Left colon (tissue), 2 donors: Measurements from ENCODE around the gene NAV2. TPM values are rescaled to one million over a fixed set of nuclear protein-coding genes. Genes with fewer than 3 reads are reported as not detected.

Source experiments
- ATAC-seq: fragments of 200-7000 bp; cut with Tn5 transposase; one replicate; pipeline ENCODE4 v1.9.1; 2020; ENCODE audit warnings: mild to moderate bottlenecking, moderate library complexity
- DNase-seq, 2 donors: peaks; one replicate each; pipeline ENCODE4 v3.0.0-alpha.2; 2020
- intact Hi-C, 2 donors: fragments of 100-400 bp; cut with DNase I in 1 of 2; cut with micrococcal nuclease in 1 of 2; formaldehyde crosslinking; loops; one replicate each; pipeline versions ENCODE4 v1.11.2 to v1.14.0; 2022; cut with DNase I, micrococcal nuclease
- total RNA-seq, 2 donors: library from RNA; stranded (reverse); fragmentation: NEBNext Ultra II Directional; extraction: Animal tissue kit (Norgen Biotek cat#: 25700); gene quantifications; one replicate each; pipeline ENCODE4 v1.2.1, GENCODE V29; 2021
- donor health status: DM: no; HTN: no; CAD: no.
- donor health status: DM: yes; HTN: yes; CAD: no.

NAV2 gene
- total RNA-seq, 2 donors from 2014 or later: 16.1 to 21.7 TPM

DNA sequence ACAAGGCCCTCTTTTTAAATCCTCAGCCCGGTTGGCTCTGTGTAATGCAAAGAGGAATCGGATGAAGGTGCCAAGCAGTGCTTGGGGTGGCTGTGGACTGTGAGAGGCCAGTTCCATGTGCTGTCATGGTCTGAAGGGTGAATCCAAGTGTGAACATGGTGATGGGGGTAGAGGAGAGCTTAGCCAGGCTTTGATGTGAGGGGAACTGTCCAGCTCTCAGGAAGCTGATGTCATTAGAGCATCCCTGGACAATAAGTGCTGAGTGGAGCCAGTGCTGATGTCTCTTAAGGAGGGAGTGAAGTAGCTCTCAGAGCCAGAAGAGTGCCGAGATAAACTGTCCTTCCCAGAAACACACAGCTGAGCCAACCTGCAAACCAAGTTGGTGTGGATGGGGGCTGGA lies 53.6 kb downstream of the NAV2 start:
- ATAC-seq (no peak), DNase-seq (no peak)
- intact Hi-C loops: no loop called here

GRCh38 chr11:19766810-19767209 lies 54.2 kb downstream of the NAV2 start:
- peak in 1 of 2 donors; percentile 45 for DNase-seq
- no peak for ATAC-seq
- intact Hi-C loops: no loop called here

- no peak for DNase-seq
- ATAC-seq: no peak
- intact Hi-C loops: no loop called here
Observed at GRCh38 chr11:19767627-19768151, 55.1 kb downstream of the NAV2 start.

GRCh38 chr11:19768197-19768596 lies 55.6 kb downstream of the NAV2 start:
- no peak for ATAC-seq
- intact Hi-C loops: no loop called here
- DNase-seq: no peak

DNA sequence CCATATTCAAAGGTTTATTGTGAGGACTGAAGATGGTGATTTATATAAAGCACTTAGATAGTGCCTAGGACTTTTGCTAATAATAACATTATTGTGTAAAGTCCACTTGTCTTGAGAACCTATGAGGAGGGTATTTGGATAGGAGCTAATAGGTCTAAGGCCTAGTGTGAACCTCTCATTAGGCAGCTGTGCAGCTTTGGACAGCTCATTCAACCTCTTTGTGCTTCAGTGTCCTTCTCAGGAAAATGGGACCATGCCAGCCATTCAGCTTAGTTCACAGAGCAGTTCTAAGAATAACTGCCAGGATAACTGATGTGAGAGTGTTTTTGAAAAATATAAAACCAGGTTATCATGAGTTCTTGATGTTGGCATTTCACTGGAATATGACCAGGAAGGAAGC lies 56.2 kb downstream of the NAV2 start:
- intact Hi-C loops: no loop called here
- ATAC-seq: no peak

GRCh38 chr11:19769820-19770219 lies 57.2 kb downstream of the NAV2 start:
- no peak for ATAC-seq

More for the DNA sequence above, 56.2 kb downstream of the NAV2 start:
- DNase-seq: no peak

GRCh38 chr11:19770277-19770676 lies 57.6 kb downstream of the NAV2 start:
- no peak for DNase-seq
- ATAC-seq: no peak
- intact Hi-C loops: no loop called here

More at GRCh38 chr11:19769820-19770219, 57.2 kb downstream of the NAV2 start:
- intact Hi-C loops: no loop called here
- DNase-seq: no peak

- ATAC-seq (no peak), DNase-seq (no peak)
- intact Hi-C loops: no loop called here
Observed at GRCh38 chr11:19771463-19771862, 58.8 kb downstream of the NAV2 start.

GRCh38 chr11:19772480-19772879 lies 59.8 kb downstream of the NAV2 start:
- DNase-seq: no peak
- intact Hi-C loops: no loop called here
- ATAC-seq: no peak

DNA sequence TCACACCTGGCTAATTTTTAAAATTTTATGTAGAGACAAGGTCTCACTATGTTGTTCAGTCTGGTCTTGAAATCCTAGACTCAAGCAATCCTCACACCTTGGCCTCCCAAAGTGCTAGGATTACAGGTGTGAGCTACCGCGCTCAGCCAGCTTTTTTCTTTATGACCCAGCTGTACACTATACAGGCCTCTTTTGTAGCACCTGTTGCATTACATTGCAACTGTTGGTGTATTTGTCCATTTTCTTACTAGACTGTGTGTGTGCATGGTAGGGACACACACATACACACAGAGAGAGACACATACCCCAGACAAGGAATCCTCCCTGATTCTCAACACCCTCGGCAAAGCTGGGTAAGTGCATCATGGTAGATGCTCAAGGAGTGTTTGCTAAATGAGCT lies 61.7 kb downstream of the NAV2 start:
- ATAC-seq: no peak
- intact Hi-C loops: no loop called here
- no peak for DNase-seq

- DNase-seq (no peak), ATAC-seq (no peak)
- intact Hi-C loops: no loop called here
Observed at GRCh38 chr11:19774817-19775580, 62.4 kb downstream of the NAV2 start.

DNA sequence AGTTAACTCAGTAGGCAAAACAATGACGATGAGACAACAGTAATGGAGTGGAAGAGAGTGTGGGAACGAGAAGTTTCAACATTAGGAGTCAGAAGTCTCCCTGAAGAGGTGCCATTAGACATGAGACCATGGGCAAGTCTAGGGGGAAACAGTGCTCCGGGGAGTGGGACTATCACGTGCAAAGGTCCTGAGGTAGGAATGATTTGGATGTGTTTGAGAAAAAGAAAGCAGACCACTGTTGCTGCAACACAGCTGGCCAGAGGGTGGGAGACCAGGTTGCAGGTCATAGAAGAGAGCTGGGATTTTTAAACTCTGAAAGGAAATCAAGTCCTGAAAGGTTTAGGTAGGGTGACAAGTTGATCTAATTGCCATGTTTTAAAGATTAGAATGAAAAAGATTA lies 63.0 kb downstream of the NAV2 start:
- no peak for DNase-seq
- ATAC-seq: no peak
- intact Hi-C loops: no loop called here

- DNase-seq: peak; percentile 44 to 60
- intact Hi-C loops: no loop called here
- peak; percentile 75 for ATAC-seq
Observed at GRCh38 chr11:19777039-19777376, 64.4 kb downstream of the NAV2 start.

DNA sequence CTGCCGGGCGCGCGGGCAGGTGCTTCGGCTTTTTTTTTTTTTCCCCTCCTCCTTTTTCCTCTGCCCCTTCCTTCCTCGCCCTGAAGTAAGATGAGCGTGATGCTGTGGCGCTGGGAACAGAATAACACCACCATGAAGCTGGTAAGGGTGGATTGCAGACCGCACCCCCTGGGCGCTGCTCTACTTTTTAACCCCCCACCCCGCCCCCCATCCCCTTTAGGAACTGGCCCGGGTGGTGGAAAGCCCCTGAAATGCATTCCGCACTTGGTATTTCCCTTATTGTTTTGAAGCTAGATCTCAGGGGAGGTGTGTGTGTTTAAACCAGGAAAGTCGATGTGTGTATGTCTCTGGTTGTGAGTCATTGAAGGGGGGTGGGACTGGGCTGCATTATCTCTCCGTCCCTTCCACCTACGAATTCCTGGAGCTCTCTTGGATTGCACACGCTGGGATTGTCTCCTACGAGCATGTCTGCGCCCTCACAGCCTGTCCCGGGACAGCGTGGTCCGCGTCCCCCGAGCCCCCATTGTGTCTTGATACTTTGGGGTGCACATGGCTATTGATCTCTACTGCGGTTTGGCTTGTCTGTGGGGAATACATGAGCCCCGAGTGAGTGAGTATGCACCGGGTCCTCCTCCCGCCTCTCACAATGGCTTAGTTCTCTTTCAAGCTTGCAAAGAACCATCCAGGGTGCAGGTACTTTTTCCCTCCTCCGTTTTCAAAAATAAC lies 64.9 kb downstream of the NAV2 start:
- ATAC-seq (peak; percentile 82), DNase-seq (peak; percentile 19 to 36)
- intact Hi-C loops: no loop called here

GRCh38 chr11:19779740-19780139 lies 67.1 kb downstream of the NAV2 start:
- ATAC-seq (no peak), DNase-seq (no peak)
- intact Hi-C loops: no loop called here

DNA sequence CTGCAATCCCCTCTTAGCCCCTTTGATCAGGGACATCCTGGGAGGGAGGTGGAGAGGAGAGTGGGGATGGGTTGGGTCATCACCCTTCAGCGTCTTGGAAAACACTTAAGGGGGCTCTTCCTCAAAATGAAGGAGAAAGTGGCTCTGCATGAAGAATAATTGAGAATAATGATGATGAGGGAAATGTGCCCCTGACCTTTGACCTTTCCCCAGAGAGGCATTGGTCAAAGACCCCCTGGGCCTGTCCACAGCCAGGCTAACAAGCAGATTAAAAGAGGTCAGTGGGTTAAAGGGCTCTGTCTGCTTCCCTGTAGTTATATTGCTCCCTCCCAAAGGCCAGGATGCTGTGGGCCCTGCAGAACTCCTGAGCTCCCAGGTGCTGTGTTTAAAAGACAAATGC lies 68.7 kb downstream of the NAV2 start:
- DNase-seq: no peak
- no peak for ATAC-seq
- intact Hi-C loops: no loop called here

DNA sequence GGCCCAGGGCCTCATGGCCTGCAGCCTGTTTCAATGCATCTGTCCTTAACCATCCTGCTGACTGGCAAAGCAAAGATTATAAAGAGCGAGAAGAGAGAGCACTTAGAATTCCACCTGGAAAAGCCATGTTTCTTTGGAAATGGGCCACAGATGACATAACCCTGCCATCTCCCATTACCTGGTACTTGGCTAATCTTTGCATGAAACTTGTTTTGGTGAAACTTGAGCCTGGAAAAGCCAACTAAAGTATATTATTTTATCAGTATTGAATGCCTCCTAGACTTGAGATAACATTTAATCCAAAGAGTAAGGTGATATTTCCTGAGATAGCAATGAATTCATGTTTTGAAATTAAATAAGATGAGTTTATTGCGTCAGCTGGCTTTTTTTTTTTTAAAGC lies 72.6 kb downstream of the NAV2 start:
- DNase-seq (no peak), ATAC-seq (no peak)
- intact Hi-C loops: no loop called here

- ATAC-seq: peak; percentile 54
- intact Hi-C loops: no loop called here
- peak in 1 of 2 donors; percentile 32 for DNase-seq
Observed at GRCh38 chr11:19786644-19787043, 74.0 kb downstream of the NAV2 start.

DNA sequence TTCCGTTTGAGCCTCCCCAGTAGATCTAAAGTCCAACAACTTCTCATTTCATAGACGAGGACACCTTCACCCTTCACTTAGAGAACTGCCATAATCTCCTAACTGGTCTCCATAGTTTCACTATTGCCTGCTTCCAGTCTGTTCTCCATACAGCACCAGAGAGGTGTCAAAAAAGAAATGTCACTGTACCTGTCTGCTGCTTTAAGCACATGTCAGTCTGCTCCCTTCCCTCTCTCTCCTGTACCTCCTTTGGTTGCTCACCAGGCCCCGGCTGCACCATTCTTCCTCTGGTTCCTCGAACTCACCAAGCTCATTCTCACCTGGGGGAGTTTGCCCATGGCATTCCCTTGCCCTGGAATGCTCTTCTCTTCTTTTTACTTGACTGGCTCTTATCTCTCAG lies 75.8 kb downstream of the NAV2 start:
- intact Hi-C loops: no loop called here

GRCh38 chr11:19789245-19789644 lies 76.6 kb downstream of the NAV2 start:
- no peak for ATAC-seq
- intact Hi-C loops: no loop called here

More for the DNA sequence above, 75.8 kb downstream of the NAV2 start:
- DNase-seq (no peak), ATAC-seq (no peak)

More at GRCh38 chr11:19789245-19789644, 76.6 kb downstream of the NAV2 start:
- no peak for DNase-seq
